ENCODE data around the gene CEP131.

Gene CEP131

DNA sequence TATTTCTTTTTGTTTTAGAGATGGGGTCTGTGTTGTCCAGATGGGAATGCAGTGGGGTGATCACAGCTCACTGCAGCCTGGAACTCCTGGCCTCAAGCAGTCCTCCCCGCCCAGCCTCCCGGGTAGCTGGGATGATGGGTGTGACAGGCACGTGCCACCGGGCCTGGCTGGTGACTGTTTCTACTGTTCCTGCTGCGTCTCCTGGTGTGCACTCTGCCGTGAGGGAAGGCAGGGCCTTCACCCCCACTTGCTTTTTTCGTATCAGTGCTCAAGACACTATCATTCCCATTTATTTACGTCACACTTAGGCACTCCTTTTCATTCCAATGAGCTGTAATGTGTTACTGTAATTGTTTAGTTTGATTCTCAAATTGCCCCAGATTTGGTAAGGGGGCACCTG, 82.7 kb downstream of the CEP131 start:
- Histone ChIP-seq H3K9me3 (ENCODE audit: insufficient read depth, low read length) (no peaks in the 10 kb centered on the region; the same call in 1 of the 2 replicates), H3K4me3 (ENCODE audit: insufficient read depth, low read length, poor library complexity, severe bottlenecking) (no peak overlapping the region), H3K4me2 (ENCODE audit: low read depth, low read length, poor library complexity, severe bottlenecking) (no peak overlapping the region), H3F3A (ENCODE audit: insufficient read depth) (no peaks in the 10 kb centered on the region), H3K27ac (ENCODE audit: low read depth, low read length) (no peak overlapping the region), H3K36me3 (ENCODE audit: low read length) (no peaks in the 10 kb centered on the region), H3K79me2 (ENCODE audit: insufficient read depth, low read length) (no peaks in the 10 kb centered on the region), H3K27me3 (ENCODE audit: low read length) (no peaks in the 10 kb centered on the region), H2AFZ (ENCODE audit: low read depth, low read length, severe bottlenecking) (no peak overlapping the region), H4K20me1 (ENCODE audit: low read depth, low read length) (no peaks in the 10 kb centered on the region), H3K9ac (ENCODE audit: low read length) (no peak overlapping the region), H3K9me2 (replicated peaks; ENCODE audit: insufficient read depth, low read length) (no peaks in the 10 kb centered on the region)
- TF ChIP-seq EZH2phosphoT487 (conservative IDR thresholded peaks at IDR 0.05; ENCODE audit: low read length): no peak
- TF ChIP-seq, protein P1, sequence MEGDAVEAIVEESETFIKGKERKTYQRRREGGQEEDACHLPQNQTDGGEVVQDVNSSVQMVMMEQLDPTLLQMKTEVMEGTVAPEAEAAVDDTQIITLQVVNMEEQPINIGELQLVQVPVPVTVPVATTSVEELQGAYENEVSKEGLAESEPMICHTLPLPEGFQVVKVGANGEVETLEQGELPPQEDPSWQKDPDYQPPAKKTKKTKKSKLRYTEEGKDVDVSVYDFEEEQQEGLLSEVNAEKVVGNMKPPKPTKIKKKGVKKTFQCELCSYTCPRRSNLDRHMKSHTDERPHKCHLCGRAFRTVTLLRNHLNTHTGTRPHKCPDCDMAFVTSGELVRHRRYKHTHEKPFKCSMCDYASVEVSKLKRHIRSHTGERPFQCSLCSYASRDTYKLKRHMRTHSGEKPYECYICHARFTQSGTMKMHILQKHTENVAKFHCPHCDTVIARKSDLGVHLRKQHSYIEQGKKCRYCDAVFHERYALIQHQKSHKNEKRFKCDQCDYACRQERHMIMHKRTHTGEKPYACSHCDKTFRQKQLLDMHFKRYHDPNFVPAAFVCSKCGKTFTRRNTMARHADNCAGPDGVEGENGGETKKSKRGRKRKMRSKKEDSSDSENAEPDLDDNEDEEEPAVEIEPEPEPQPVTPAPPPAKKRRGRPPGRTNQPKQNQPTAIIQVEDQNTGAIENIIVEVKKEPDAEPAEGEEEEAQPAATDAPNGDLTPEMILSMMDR (IDR thresholded peaks at IDR 0.05; ENCODE audit: insufficient read depth, low read length, poor library complexity, severe bottlenecking): no peak

Data from SU-DHL-6 (cell line).